Fibroblast of lung (primary cell): ENCODE results near the gene TMPRSS3. TPM values are rescaled to one million over a fixed set of nuclear protein-coding genes. Genes with fewer than 3 reads are reported as not detected.

Experiments used
- DNase-seq, 2 donors: peaks; one replicate each; pipeline versions ENCODE4 v3.0.0 to v3.0.0-alpha.2; 2010; ENCODE audit warnings: low read depth in 2 of 2
- H2AFZ ChIP-seq: 2 replicates; pipeline ENCODE4 v1.5.1; 2012; ENCODE audit warnings: low read length, control low read depth, inconsistent platforms
- H3K27ac ChIP-seq: 2 replicates; pipeline ENCODE4 v1.5.1; 2011; ENCODE audit warnings: low read length, control low read depth; ENCODE audit not compliant: insufficient read depth
- H3K27me3 ChIP-seq: 2 replicates; pipeline ENCODE4 v1.5.1; 2011; ENCODE audit warnings: mild to moderate bottlenecking, low read length; ENCODE audit not compliant: control insufficient read depth, insufficient read depth
- H3K36me3 ChIP-seq: 2 replicates; pipeline ENCODE4 v1.5.1; 2011; ENCODE audit warnings: low read length; ENCODE audit not compliant: control insufficient read depth, insufficient read depth
- H3K4me1 ChIP-seq: 2 replicates; pipeline ENCODE4 v1.5.1; 2011; ENCODE audit warnings: low read length; ENCODE audit not compliant: control insufficient read depth, insufficient read depth; ENCODE audit errors: extremely low read depth
- H3K4me2 ChIP-seq: 2 replicates; pipeline ENCODE4 v1.5.1; 2011; ENCODE audit warnings: low read length, control low read depth; ENCODE audit not compliant: insufficient read depth; ENCODE audit errors: extremely low read depth
- H3K4me3 ChIP-seq, 4 experiments: fragments of 200-600 bp in 1 of 4; sonication (generic) in 1 of 4; replicated peaks in 1 of 4; 2 replicates each; pipeline ENCODE4 v1.5.1; 2011 to 2016; ENCODE audit warnings: low read length in 4 of 4, low read depth in 3 of 4, mild to moderate bottlenecking in 3 of 4, control low read depth in 2 of 4, inconsistent platforms in 1 of 4, mixed read lengths in 1 of 4; ENCODE audit not compliant: insufficient read depth in 1 of 4; ENCODE audit errors: control extremely low read depth in 1 of 4
- H3K79me2 ChIP-seq: 2 replicates; pipeline ENCODE4 v1.5.1; 2012; ENCODE audit warnings: mild to moderate bottlenecking, low read length, inconsistent platforms; ENCODE audit not compliant: control insufficient read depth, insufficient read depth
- H3K9ac ChIP-seq: 2 replicates; pipeline ENCODE4 v1.5.1; 2011; ENCODE audit warnings: mild to moderate bottlenecking, low read length, control low read depth; ENCODE audit not compliant: insufficient read depth
- H3K9me3 ChIP-seq: 2 replicates; pipeline ENCODE4 v1.5.1; 2012; ENCODE audit warnings: low read depth, low read length; ENCODE audit not compliant: control insufficient read depth, insufficient read depth
- H4K20me1 ChIP-seq: 2 replicates; pipeline ENCODE4 v1.5.1; 2011; ENCODE audit warnings: low read length; ENCODE audit not compliant: control insufficient read depth, insufficient read depth; ENCODE audit errors: extremely low read depth
- EZH2 ChIP-seq: IDR thresholded peaks from 2 replicates; pipeline ENCODE4 v1.5.1; 2012; ENCODE audit warnings: low read length, control low read depth, mild to moderate bottlenecking; ENCODE audit errors: missing control alignments
- polyA plus RNA-seq, 2 donors: library from polyadenylated mRNA; depleted of rRNA in 1 of 2; stranded (reverse) in 1 of 2; unstranded in 1 of 2; fragments of >200 nt; gene quantifications; 2 replicates each; pipeline ENCODE4 v1.2.1, GENCODE V29; 2011 to 2012; ENCODE audit warnings: missing spikeins in 1 of 2
- total RNA-seq: library from RNA; depleted of rRNA; stranded (reverse); fragments of >200 nt; gene quantifications from 2 replicates; pipeline ENCODE4 v1.2.1, GENCODE V29; 2014
- TF ChIP-seq, protein P1 (sequence below), 2 donors: IDR thresholded peaks in 1 of 2; conservative IDR thresholded peaks in 1 of 2; 1 replicate in 1 of 2; 2 replicates in 1 of 2; pipeline ENCODE4 v1.5.1; 2011 to 2012; ENCODE audit warnings: low read length in 2 of 2, control low read depth in 1 of 2, inconsistent platforms in 1 of 2, low read depth in 1 of 2, mild to moderate bottlenecking in 1 of 2

Gene TMPRSS3
- total and polyA plus RNA-seq, 2 donors (not counting 1 experiment from before 2014, with no cell fraction given): not detected

DNA sequence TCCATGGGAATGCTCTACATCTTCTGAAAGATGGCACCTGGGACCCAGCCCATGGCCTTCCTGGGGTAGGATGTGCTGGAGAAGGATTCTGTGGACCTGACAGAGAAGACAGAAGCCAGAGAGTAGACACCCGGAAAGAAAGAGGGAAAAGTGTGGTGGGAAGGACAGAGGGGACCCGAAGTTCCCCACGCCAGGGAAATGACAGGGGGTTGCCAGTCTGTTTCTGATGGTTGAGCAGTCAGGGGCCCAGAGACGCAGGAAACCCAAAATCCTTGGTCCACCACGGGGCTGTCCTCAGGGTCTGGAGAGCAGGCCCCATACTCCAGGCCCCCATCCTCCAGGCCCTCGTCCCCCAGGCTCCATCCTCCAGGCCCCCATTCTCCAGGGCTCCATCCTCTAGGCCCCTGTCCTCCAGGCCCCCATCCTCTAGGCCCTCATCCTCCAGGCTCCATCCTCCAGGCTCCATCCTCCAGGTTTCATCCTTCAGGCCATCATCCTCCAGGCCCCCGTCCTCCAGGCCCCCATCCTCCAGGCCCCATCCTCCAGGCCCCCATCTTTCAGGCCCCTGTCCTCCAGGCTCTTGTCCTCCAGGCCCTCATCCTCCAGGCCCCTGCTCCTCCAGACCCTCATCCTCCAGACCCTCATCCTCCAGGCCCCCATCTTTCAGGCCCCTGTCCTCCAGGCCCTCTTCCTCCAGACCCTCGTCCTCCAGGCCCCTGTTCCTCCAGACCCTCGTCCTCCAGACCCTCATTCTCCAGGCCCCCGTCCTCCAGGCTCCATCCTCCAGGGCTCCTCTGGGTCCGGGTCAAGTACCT is 44.0 kb downstream of the TMPRSS3 start:
- H3K9ac ChIP-seq: no peak overlapping the region
- H4K20me1 ChIP-seq: no peaks in the 10 kb centered on the region
- H3K36me3 ChIP-seq: no peaks in the 10 kb centered on the region
- TF ChIP-seq, protein P1, sequence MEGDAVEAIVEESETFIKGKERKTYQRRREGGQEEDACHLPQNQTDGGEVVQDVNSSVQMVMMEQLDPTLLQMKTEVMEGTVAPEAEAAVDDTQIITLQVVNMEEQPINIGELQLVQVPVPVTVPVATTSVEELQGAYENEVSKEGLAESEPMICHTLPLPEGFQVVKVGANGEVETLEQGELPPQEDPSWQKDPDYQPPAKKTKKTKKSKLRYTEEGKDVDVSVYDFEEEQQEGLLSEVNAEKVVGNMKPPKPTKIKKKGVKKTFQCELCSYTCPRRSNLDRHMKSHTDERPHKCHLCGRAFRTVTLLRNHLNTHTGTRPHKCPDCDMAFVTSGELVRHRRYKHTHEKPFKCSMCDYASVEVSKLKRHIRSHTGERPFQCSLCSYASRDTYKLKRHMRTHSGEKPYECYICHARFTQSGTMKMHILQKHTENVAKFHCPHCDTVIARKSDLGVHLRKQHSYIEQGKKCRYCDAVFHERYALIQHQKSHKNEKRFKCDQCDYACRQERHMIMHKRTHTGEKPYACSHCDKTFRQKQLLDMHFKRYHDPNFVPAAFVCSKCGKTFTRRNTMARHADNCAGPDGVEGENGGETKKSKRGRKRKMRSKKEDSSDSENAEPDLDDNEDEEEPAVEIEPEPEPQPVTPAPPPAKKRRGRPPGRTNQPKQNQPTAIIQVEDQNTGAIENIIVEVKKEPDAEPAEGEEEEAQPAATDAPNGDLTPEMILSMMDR (conservative IDR thresholded peaks at IDR 0.05 in 1 of 2, IDR thresholded peaks at IDR 0.05 in 1 of 2; ENCODE audit: low read depth in 1 of 2, low read length in 2 of 2): no peak
- TF ChIP-seq EZH2: no peak
- no peak overlapping the region for H3K27ac ChIP-seq
- H3K27me3 ChIP-seq: no peaks in the 10 kb centered on the region
- no peaks in the 10 kb centered on the region for H3K79me2 ChIP-seq
- no peak overlapping the region for H3K4me2 ChIP-seq
- no peaks in the 10 kb centered on the region for H3K4me1 ChIP-seq
- no peak overlapping the region for H2AFZ ChIP-seq
- H3K4me3 ChIP-seq: no peak overlapping the region
- H3K9me3 ChIP-seq: no peaks in the 10 kb centered on the region
- no peak for DNase-seq

GRCh38 chr21:42350927-42351426 is 44.9 kb downstream of the TMPRSS3 start, which contains the start of gene TFF2:
TSS of gene TFF2 (minus strand) at chr21:42350994. CDS start at chr21:42350957, 37 bp downstream.
- no peak within 1 kb of the TSS for H3K9ac ChIP-seq

GRCh38 chr21:42350318-42350910 is 45.4 kb downstream of the TMPRSS3 start:
- H4K20me1 ChIP-seq: no peaks in the 10 kb centered on the region
- no peak overlapping the region for H2AFZ ChIP-seq
- no peaks in the 10 kb centered on the region for H3K36me3 ChIP-seq
- no peak overlapping the region for H3K27ac ChIP-seq
- H3K4me2 ChIP-seq: no peak overlapping the region
- H3K9ac ChIP-seq: no peak overlapping the region
- H3K79me2 ChIP-seq: no peaks in the 10 kb centered on the region
- no peaks in the 10 kb centered on the region for H3K4me1 ChIP-seq
- H3K9me3 ChIP-seq: no peaks in the 10 kb centered on the region
- TF ChIP-seq EZH2: no peak
- TF ChIP-seq, protein P1 (conservative IDR thresholded peaks at IDR 0.05 in 1 of 2, IDR thresholded peaks at IDR 0.05 in 1 of 2; ENCODE audit: low read depth in 1 of 2, low read length in 2 of 2): no peak
- no peaks in the 10 kb centered on the region for H3K27me3 ChIP-seq
- H3K4me3 ChIP-seq: no peak overlapping the region
- no peak for DNase-seq

More at GRCh38 chr21:42350927-42351426, 44.9 kb downstream of the TMPRSS3 start, which contains the start of gene TFF2:
- Histone ChIP-seq H3K9me3 (no peaks in the 10 kb centered on the region), H3K36me3 (no peaks in the 10 kb centered on the region), H4K20me1 (no peaks in the 10 kb centered on the region), H3K79me2 (no peaks in the 10 kb centered on the region), H3K27ac (no peak within 1 kb of the TSS), H3K27me3 (no peaks in the 10 kb centered on the region), H2AFZ (no peak within 1 kb of the TSS), H3K4me2 (no peak within 1 kb of the TSS), H3K4me1 (no peaks in the 10 kb centered on the region), H3K4me3 (no peak within 1 kb of the TSS)
- TF ChIP-seq, protein P1 (conservative IDR thresholded peaks at IDR 0.05 in 1 of 2, IDR thresholded peaks at IDR 0.05 in 1 of 2; ENCODE audit: low read depth in 1 of 2, low read length in 2 of 2): no peak
- no peak for TF ChIP-seq EZH2
- DNase-seq: no peak
